Measurements from ENCODE around the gene FRMPD4.

Gene FRMPD4

GRCh38 chrX:12282991-12283390, 144.7 kb downstream of the FRMPD4 start:
- H3K9ac ChIP-seq (ENCODE audit: low read depth in 1 of 2, low read length in 2 of 2), result no peak overlapping the region
- no peak overlapping the region for H3K4me3 ChIP-seq (ENCODE audit: low read length in 2 of 2)
- no peaks in the 10 kb centered on the region for H3K27me3 ChIP-seq (ENCODE audit: control insufficient read depth in 2 of 2, insufficient read depth in 2 of 2, low read length in 2 of 2)
- H3K27ac ChIP-seq (ENCODE audit: low read depth in 2 of 2, low read length in 2 of 2), result no peak overlapping the region
- no peaks in the 10 kb centered on the region for H3K9me3 ChIP-seq (ENCODE audit: control insufficient read depth in 2 of 2, low read length in 2 of 2)
- no peaks in the 10 kb centered on the region for H3K4me1 ChIP-seq (ENCODE audit: control insufficient read depth in 2 of 2, insufficient read depth in 2 of 2, low read length in 2 of 2)
- no peaks in the 10 kb centered on the region for H3K36me3 ChIP-seq (ENCODE audit: control insufficient read depth in 2 of 2, insufficient read depth in 2 of 2, low read length in 2 of 2)

DNA sequence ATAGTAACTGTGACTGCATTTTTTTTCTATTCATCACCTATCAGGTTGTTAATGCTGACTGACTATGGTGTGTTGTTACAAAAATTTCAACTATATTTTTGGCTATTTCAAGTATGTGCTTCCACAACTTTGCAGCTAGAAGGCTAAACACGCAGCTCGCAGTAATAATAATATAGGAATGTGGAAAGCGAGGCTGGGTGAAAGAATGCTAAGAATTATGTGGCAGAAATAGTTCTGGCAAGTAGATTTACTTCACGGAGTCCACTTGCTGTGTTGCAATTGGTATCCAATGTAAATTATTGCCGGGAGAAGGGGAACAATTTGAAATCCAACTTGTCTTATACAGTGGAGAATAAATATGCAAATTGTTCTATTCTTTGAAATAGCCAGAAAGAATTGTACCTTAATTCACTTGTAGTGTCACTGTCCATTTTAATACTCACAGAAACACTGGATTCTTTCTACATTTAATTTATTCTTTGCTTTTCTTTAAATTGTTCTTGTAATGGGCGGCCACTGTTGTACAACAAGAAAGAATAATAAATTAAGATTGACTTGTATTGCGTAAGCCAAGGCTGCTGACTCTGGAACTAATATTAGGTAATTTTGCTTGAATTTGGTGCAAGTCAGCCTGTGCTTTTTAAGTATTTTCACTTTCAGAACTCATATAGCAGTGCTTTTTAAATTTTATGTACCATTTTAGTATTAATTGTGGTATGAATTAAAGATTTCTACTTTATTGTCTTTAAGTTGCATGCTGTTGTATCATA, 154.9 kb downstream of the FRMPD4 start:
- H3K9me3 ChIP-seq (ENCODE audit: control insufficient read depth in 2 of 2, low read length in 2 of 2), result no peaks in the 10 kb centered on the region
- no peaks in the 10 kb centered on the region for H3K36me3 ChIP-seq (ENCODE audit: control insufficient read depth in 2 of 2, insufficient read depth in 2 of 2, low read length in 2 of 2)
- no peaks in the 10 kb centered on the region for H3K27me3 ChIP-seq (ENCODE audit: control insufficient read depth in 2 of 2, insufficient read depth in 2 of 2, low read length in 2 of 2)
- no peaks in the 10 kb centered on the region for H3K4me1 ChIP-seq (ENCODE audit: control insufficient read depth in 2 of 2, insufficient read depth in 2 of 2, low read length in 2 of 2)
- no peak overlapping the region for H3K9ac ChIP-seq (ENCODE audit: low read depth in 1 of 2, low read length in 2 of 2)
- H3K4me3 ChIP-seq (ENCODE audit: low read length in 2 of 2), result no peak overlapping the region
- H3K27ac ChIP-seq (ENCODE audit: low read depth in 2 of 2, low read length in 2 of 2), result no peak overlapping the region

- Histone ChIP-seq H3K4me3 (ENCODE audit: low read length in 2 of 2) (no peak overlapping the region), H3K27ac (ENCODE audit: low read depth in 2 of 2, low read length in 2 of 2) (no peak overlapping the region), H3K9me3 (ENCODE audit: control insufficient read depth in 2 of 2, low read length in 2 of 2) (no peaks in the 10 kb centered on the region), H3K9ac (ENCODE audit: low read depth in 1 of 2, low read length in 2 of 2) (no peak overlapping the region), H3K4me1 (ENCODE audit: control insufficient read depth in 2 of 2, insufficient read depth in 2 of 2, low read length in 2 of 2) (no peaks in the 10 kb centered on the region), H3K36me3 (ENCODE audit: control insufficient read depth in 2 of 2, insufficient read depth in 2 of 2, low read length in 2 of 2) (no peaks in the 10 kb centered on the region), H3K27me3 (ENCODE audit: control insufficient read depth in 2 of 2, insufficient read depth in 2 of 2, low read length in 2 of 2) (no peaks in the 10 kb centered on the region)
These were observed 159.1 kb downstream of the FRMPD4 start for GRCh38 chrX:12297353-12297752.

DNA sequence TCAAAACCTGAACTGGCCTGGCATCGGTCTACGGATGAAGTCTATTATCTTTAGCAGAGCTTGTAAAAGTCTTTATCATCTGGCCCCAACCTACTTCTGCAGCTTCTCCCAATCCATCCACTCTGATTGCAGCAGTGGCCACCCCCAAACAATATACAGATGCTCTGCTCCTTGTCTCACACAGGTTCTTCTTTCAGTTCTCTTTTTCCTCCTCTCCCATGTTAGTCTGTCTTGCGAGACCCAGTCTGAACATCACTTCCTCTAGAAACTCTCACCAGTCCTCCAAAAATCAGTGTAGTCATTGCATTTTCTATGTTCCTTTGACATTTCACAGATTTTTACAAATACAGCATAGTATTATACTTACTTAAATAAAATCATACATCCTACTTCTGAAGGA, 163.0 kb downstream of the FRMPD4 start:
- no peaks in the 10 kb centered on the region for H3K36me3 ChIP-seq (ENCODE audit: control insufficient read depth in 2 of 2, insufficient read depth in 2 of 2, low read length in 2 of 2)

DNA sequence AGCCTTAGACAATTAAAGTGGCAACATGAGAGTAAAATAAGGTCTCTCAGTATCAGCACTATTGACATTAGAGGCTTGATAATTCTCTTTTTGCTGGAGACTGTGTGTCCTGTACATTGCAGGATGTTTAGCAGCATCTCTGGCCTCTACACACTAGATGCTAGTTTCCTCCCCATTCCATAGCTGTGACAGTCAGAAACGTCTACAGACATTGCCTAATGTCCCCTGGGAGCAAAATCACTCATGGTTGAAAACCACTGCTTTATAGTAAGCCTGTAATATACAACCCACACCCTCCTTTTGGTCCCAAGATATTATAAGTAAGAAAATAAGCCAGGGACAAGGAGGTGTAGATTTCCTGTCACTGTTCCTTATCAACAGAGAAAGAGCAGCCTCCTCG, 166.0 kb downstream of the FRMPD4 start:
- Histone ChIP-seq H3K4me3 (ENCODE audit: low read length in 2 of 2) (no peak overlapping the region), H3K27ac (ENCODE audit: low read depth in 2 of 2, low read length in 2 of 2) (no peak overlapping the region), H3K9me3 (ENCODE audit: control insufficient read depth in 2 of 2, low read length in 2 of 2) (no peaks in the 10 kb centered on the region), H3K27me3 (ENCODE audit: control insufficient read depth in 2 of 2, insufficient read depth in 2 of 2, low read length in 2 of 2) (no peaks in the 10 kb centered on the region), H3K36me3 (ENCODE audit: control insufficient read depth in 2 of 2, insufficient read depth in 2 of 2, low read length in 2 of 2) (no peaks in the 10 kb centered on the region), H3K9ac (ENCODE audit: low read depth in 1 of 2, low read length in 2 of 2) (no peak overlapping the region), H3K4me1 (ENCODE audit: control insufficient read depth in 2 of 2, insufficient read depth in 2 of 2, low read length in 2 of 2) (no peaks in the 10 kb centered on the region)

More for the DNA sequence above, 163.0 kb downstream of the FRMPD4 start:
- Histone ChIP-seq H3K4me3 (ENCODE audit: low read length in 2 of 2) (no peak overlapping the region), H3K4me1 (ENCODE audit: control insufficient read depth in 2 of 2, insufficient read depth in 2 of 2, low read length in 2 of 2) (no peaks in the 10 kb centered on the region), H3K27ac (ENCODE audit: low read depth in 2 of 2, low read length in 2 of 2) (no peak overlapping the region), H3K9ac (ENCODE audit: low read depth in 1 of 2, low read length in 2 of 2) (no peak overlapping the region), H3K9me3 (ENCODE audit: control insufficient read depth in 2 of 2, low read length in 2 of 2) (no peaks in the 10 kb centered on the region), H3K27me3 (ENCODE audit: control insufficient read depth in 2 of 2, insufficient read depth in 2 of 2, low read length in 2 of 2) (no peaks in the 10 kb centered on the region)

GRCh38 chrX:12307961-12308360, 169.7 kb downstream of the FRMPD4 start:
- H3K4me3 ChIP-seq (ENCODE audit: low read length in 2 of 2), result no peak overlapping the region

DNA sequence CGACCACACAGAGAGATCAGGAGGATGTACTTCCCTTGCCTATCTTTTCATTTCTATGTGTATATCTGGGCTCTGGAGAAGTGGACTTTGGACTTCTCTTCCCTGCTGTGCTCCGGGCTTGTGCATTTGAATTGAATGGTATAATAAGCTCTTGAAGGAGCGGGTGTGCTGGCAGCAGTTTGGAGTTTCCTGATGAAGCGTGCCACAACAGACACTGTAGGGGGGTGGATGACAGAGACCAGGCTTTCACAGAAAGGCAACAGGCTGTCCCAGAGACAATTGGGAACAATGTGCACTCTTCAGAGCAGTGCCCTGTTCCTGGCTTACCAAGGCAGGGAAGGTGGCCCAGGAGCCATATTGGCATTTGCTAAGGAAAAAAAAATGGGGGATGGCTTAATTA, 170.1 kb downstream of the FRMPD4 start:
- H3K36me3 ChIP-seq (ENCODE audit: control insufficient read depth in 2 of 2, insufficient read depth in 2 of 2, low read length in 2 of 2), result no peaks in the 10 kb centered on the region
- H3K9ac ChIP-seq (ENCODE audit: low read depth in 1 of 2, low read length in 2 of 2), result no peak overlapping the region
- H3K27ac ChIP-seq (ENCODE audit: low read depth in 2 of 2, low read length in 2 of 2), result no peak overlapping the region
- H3K4me3 ChIP-seq (ENCODE audit: low read length in 2 of 2), result no peak overlapping the region
- H3K27me3 ChIP-seq (ENCODE audit: control insufficient read depth in 2 of 2, insufficient read depth in 2 of 2, low read length in 2 of 2), result no peaks in the 10 kb centered on the region
- no peaks in the 10 kb centered on the region for H3K9me3 ChIP-seq (ENCODE audit: control insufficient read depth in 2 of 2, low read length in 2 of 2)
- H3K4me1 ChIP-seq (ENCODE audit: control insufficient read depth in 2 of 2, insufficient read depth in 2 of 2, low read length in 2 of 2), result no peaks in the 10 kb centered on the region

More at GRCh38 chrX:12307961-12308360, 169.7 kb downstream of the FRMPD4 start:
- H3K36me3 ChIP-seq (ENCODE audit: control insufficient read depth in 2 of 2, insufficient read depth in 2 of 2, low read length in 2 of 2), result no peaks in the 10 kb centered on the region
- H3K4me1 ChIP-seq (ENCODE audit: control insufficient read depth in 2 of 2, insufficient read depth in 2 of 2, low read length in 2 of 2), result no peaks in the 10 kb centered on the region
- H3K9ac ChIP-seq (ENCODE audit: low read depth in 1 of 2, low read length in 2 of 2), result no peak overlapping the region
- H3K27me3 ChIP-seq (ENCODE audit: control insufficient read depth in 2 of 2, insufficient read depth in 2 of 2, low read length in 2 of 2), result no peaks in the 10 kb centered on the region
- no peak overlapping the region for H3K27ac ChIP-seq (ENCODE audit: low read depth in 2 of 2, low read length in 2 of 2)
- no peaks in the 10 kb centered on the region for H3K9me3 ChIP-seq (ENCODE audit: control insufficient read depth in 2 of 2, low read length in 2 of 2)

- Histone ChIP-seq H3K4me3 (ENCODE audit: low read length in 2 of 2) (no peak overlapping the region), H3K4me1 (ENCODE audit: control insufficient read depth in 2 of 2, insufficient read depth in 2 of 2, low read length in 2 of 2) (no peaks in the 10 kb centered on the region), H3K27me3 (ENCODE audit: control insufficient read depth in 2 of 2, insufficient read depth in 2 of 2, low read length in 2 of 2) (no peaks in the 10 kb centered on the region), H3K27ac (ENCODE audit: low read depth in 2 of 2, low read length in 2 of 2) (no peak overlapping the region), H3K9me3 (ENCODE audit: control insufficient read depth in 2 of 2, low read length in 2 of 2) (no peaks in the 10 kb centered on the region), H3K36me3 (ENCODE audit: control insufficient read depth in 2 of 2, insufficient read depth in 2 of 2, low read length in 2 of 2) (no peaks in the 10 kb centered on the region), H3K9ac (ENCODE audit: low read depth in 1 of 2, low read length in 2 of 2) (no peak overlapping the region)
These were observed 170.9 kb downstream of the FRMPD4 start for GRCh38 chrX:12309040-12309743.

DNA sequence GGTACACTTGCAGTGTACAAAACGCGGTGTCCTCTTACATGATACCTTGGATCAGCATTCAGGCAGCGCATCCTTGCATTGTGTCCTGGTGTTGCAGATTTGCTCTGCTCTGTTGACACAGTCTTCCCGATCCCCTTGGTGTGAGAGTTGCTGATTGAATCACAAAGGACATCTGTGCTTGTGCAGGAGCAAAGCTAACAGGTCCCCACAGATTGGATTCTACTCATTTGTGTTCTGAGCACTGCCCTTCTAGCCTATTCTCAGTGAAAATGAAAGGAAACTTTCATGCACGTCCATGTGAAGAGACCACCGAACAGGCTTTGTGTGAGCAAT, 171.4 kb downstream of the FRMPD4 start:
- no peak overlapping the region for H3K9ac ChIP-seq (ENCODE audit: low read depth in 1 of 2, low read length in 2 of 2)
- no peaks in the 10 kb centered on the region for H3K4me1 ChIP-seq (ENCODE audit: control insufficient read depth in 2 of 2, insufficient read depth in 2 of 2, low read length in 2 of 2)
- H3K27me3 ChIP-seq (ENCODE audit: control insufficient read depth in 2 of 2, insufficient read depth in 2 of 2, low read length in 2 of 2), result no peaks in the 10 kb centered on the region
- no peak overlapping the region for H3K27ac ChIP-seq (ENCODE audit: low read depth in 2 of 2, low read length in 2 of 2)
- H3K36me3 ChIP-seq (ENCODE audit: control insufficient read depth in 2 of 2, insufficient read depth in 2 of 2, low read length in 2 of 2), result no peaks in the 10 kb centered on the region
- no peak overlapping the region for H3K4me3 ChIP-seq (ENCODE audit: low read length in 2 of 2)
- H3K9me3 ChIP-seq (ENCODE audit: control insufficient read depth in 2 of 2, low read length in 2 of 2), result no peaks in the 10 kb centered on the region

GRCh38 chrX:12314651-12315050, 176.4 kb downstream of the FRMPD4 start:
- no peak overlapping the region for H3K4me3 ChIP-seq (ENCODE audit: low read length in 2 of 2)
- no peaks in the 10 kb centered on the region for H3K27me3 ChIP-seq (ENCODE audit: control insufficient read depth in 2 of 2, insufficient read depth in 2 of 2, low read length in 2 of 2)
- H3K27ac ChIP-seq (ENCODE audit: low read depth in 2 of 2, low read length in 2 of 2), result no peak overlapping the region
- no peaks in the 10 kb centered on the region for H3K36me3 ChIP-seq (ENCODE audit: control insufficient read depth in 2 of 2, insufficient read depth in 2 of 2, low read length in 2 of 2)
- no peak overlapping the region for H3K9ac ChIP-seq (ENCODE audit: low read depth in 1 of 2, low read length in 2 of 2)
- no peaks in the 10 kb centered on the region for H3K4me1 ChIP-seq (ENCODE audit: control insufficient read depth in 2 of 2, insufficient read depth in 2 of 2, low read length in 2 of 2)
- H3K9me3 ChIP-seq (ENCODE audit: control insufficient read depth in 2 of 2, low read length in 2 of 2), result no peaks in the 10 kb centered on the region

Measured in mucosa of rectum (tissue), 2 donors.